ENCODE results near the gene TRIL.

TRIL gene

GRCh38 chr7:28983396-28984190, 25.5 kb upstream of the TRIL start:
- no peak for DNase-seq (ENCODE audit: low read depth in 2 of 2)

- no peak for DNase-seq (ENCODE audit: low read depth in 2 of 2)
These were observed 23.0 kb upstream of the TRIL start for GRCh38 chr7:28981161-28981465.

GRCh38 chr7:28980451-28981160, 22.5 kb upstream of the TRIL start:
- DNase-seq (ENCODE audit: low read depth in 2 of 2), result no peak

- no peak for DNase-seq (ENCODE audit: low read depth in 2 of 2)
These were observed 21.6 kb upstream of the TRIL start for GRCh38 chr7:28979776-28980175.

GRCh38 chr7:28977881-28978280, 19.8 kb upstream of the TRIL start:
- DNase-seq (ENCODE audit: low read depth in 2 of 2), result no peak

- no peak for DNase-seq (ENCODE audit: low read depth in 2 of 2)
These were observed 17.9 kb upstream of the TRIL start for GRCh38 chr7:28976022-28976421.

- no peak for DNase-seq (ENCODE audit: low read depth in 2 of 2)
These were observed 15.5 kb upstream of the TRIL start for GRCh38 chr7:28973591-28973990.

GRCh38 chr7:28964056-28964455, 5.9 kb upstream of the TRIL start:
- DNase-seq (ENCODE audit: low read depth in 2 of 2), result no peak

- no peak for DNase-seq (ENCODE audit: low read depth in 2 of 2)
These were observed 3.8 kb upstream of the TRIL start for GRCh38 chr7:28961972-28962371.

GRCh38 chr7:28960071-28960840, 2.1 kb upstream of the TRIL start:
- no peak for DNase-seq (ENCODE audit: low read depth in 2 of 2)

GRCh38 chr7:28958980-28959347, 834 bp upstream of the TRIL start:
- no peak for DNase-seq (ENCODE audit: low read depth in 2 of 2)

- DNase-seq (ENCODE audit: low read depth in 2 of 2), result no peak
These were observed 337 bp downstream of the TRIL start for GRCh38 chr7:28957751-28958234.

GRCh38 chr7:28957064-28957750, 923 bp downstream of the TRIL start:
- no peak for DNase-seq (ENCODE audit: low read depth in 2 of 2)

- no peak for DNase-seq (ENCODE audit: low read depth in 2 of 2)
These were observed 1.5 kb downstream of the TRIL start for GRCh38 chr7:28956608-28957063.

- no peak for DNase-seq (ENCODE audit: low read depth in 2 of 2)
These were observed 2.2 kb downstream of the TRIL start for GRCh38 chr7:28955718-28956607.

GRCh38 chr7:28955356-28955717, 2.8 kb downstream of the TRIL start:
- no peak for DNase-seq (ENCODE audit: low read depth in 2 of 2)

- DNase-seq (ENCODE audit: low read depth in 2 of 2), result no peak
These were observed 3.2 kb downstream of the TRIL start for GRCh38 chr7:28954946-28955345.

- DNase-seq (ENCODE audit: low read depth in 2 of 2), result no peak
These were observed 3.7 kb downstream of the TRIL start for GRCh38 chr7:28954471-28954870.

GRCh38 chr7:28953633-28954032, 4.5 kb downstream of the TRIL start:
- DNase-seq (ENCODE audit: low read depth in 2 of 2), result no peak

- no peak for DNase-seq (ENCODE audit: low read depth in 2 of 2)
These were observed 16.0 kb downstream of the TRIL start for GRCh38 chr7:28942168-28942567.

- DNase-seq (ENCODE audit: low read depth in 2 of 2), result no peak
These were observed 16.5 kb downstream of the TRIL start for GRCh38 chr7:28941633-28942032.

Data from activated CD8-positive, alpha-beta memory T cell treated with anti-CD3 and anti-CD28 coated beads for 4 hours (primary cell).